HCT116 (cell line): Measurements from ENCODE around the gene SERPINB6. TPM values are rescaled to one million over a fixed set of nuclear protein-coding genes. Genes with fewer than 3 reads are reported as not detected.

ENCODE experiments used
- ATAC-seq: fragments of 200-7000 bp; cut with Tn5 transposase; 2 replicates; pipeline ENCODE4 v1.9.1; 2020; ENCODE audit warnings: mild to moderate bottlenecking, moderate library complexity
- BruUV-seq: library from RNA; stranded (reverse); fragments of 400-500 nt; replicated peaks from 2 replicates; lab custom pipeline; 2021; lab: Mats Ljungman, UMichigan
- CTCF ChIA-PET: fragments of 300-600 bp; sonication (Branson Sonifier 250); formaldehyde crosslinking; loops from one replicate; lab custom pipeline; 2021; ENCODE audit warnings: antibody characterized with exemption; lab: Charles Lee
- POLR2A ChIA-PET: fragments of 300-600, 350-600 bp; sonication (Branson Sonifier 250); formaldehyde crosslinking; loops from one replicate; lab custom pipeline; 2021; ENCODE audit warnings: antibody characterized with exemption; lab: Charles Lee
- RAD21 ChIA-PET, 2 experiments: fragments of 300-600 bp; sonication (Branson Sonifier 250); formaldehyde crosslinking; loops; one replicate each; lab custom pipeline; 2023; ENCODE audit warnings: low total read pairs in 2 of 2; ENCODE audit not compliant: uncharacterized antibody in 2 of 2, unreplicated experiment in 2 of 2, low non-redundant PET in 1 of 2; lab: Charles Lee
- DNase-seq: peaks from one replicate; pipeline ENCODE4 v3.0.0-alpha.2; 2010; ENCODE audit warnings: low read depth, low spot score
- H2AFZ ChIP-seq: fragments of 200-600 bp; shearing (Covaris generic), sonication (generic); 2 replicates; pipeline ENCODE4 v1.6.1; 2017; ENCODE audit warnings: low read depth, mixed run types, mixed read lengths, antibody characterized with exemption, low read length; ENCODE audit not compliant: poor library complexity, severe bottlenecking
- H3K27ac ChIP-seq: 2 replicates; pipeline ENCODE4 v1.5.1; 2012; ENCODE audit warnings: low read depth, low read length
- H3K27me3 ChIP-seq: fragments of 200-600 bp; sonication (generic); 2 replicates; pipeline ENCODE4 v1.6.1; 2016; ENCODE audit warnings: mixed run types, low read length, mixed read lengths; ENCODE audit not compliant: insufficient read depth
- H3K36me3 ChIP-seq, 2 experiments: fragments of 200-500 bp in 1 of 2; fragments of 200-600 bp in 1 of 2; sonication (Bioruptor generic) in 1 of 2; sonication (generic) in 1 of 2; 2 replicates each; pipeline versions ENCODE4 v1.5.1 to v1.6.1; 2014 to 2016; ENCODE audit warnings: low read length in 2 of 2, inconsistent platforms in 1 of 2, mixed read lengths in 1 of 2, mixed run types in 1 of 2; ENCODE audit not compliant: insufficient read depth in 2 of 2, control insufficient read depth in 1 of 2
- H3K4me1 ChIP-seq, 2 experiments: fragments of 200-600 bp in 1 of 2; sonication (generic) in 1 of 2; 2 replicates each; pipeline versions ENCODE4 v1.5.1 to v1.6.1; 2012 to 2017; ENCODE audit warnings: low read length in 2 of 2, inconsistent platforms in 1 of 2, mild to moderate bottlenecking in 1 of 2, mixed read lengths in 1 of 2, mixed run types in 1 of 2, moderate library complexity in 1 of 2; ENCODE audit not compliant: insufficient read depth in 2 of 2, control insufficient read depth in 1 of 2
- H3K4me2 ChIP-seq: fragments of 200-600 bp; sonication (generic); 2 replicates; pipeline ENCODE4 v1.6.1; 2017; ENCODE audit warnings: mixed run types, low read length, mixed read lengths
- H3K4me3 ChIP-seq, 2 experiments: fragments of 200-600 bp in 1 of 2; sonication (generic) in 1 of 2; replicated peaks in 1 of 2; 2 replicates each; pipeline ENCODE4 v1.5.1; 2011 to 2016; ENCODE audit warnings: low read length in 2 of 2, control low read depth in 1 of 2, low read depth in 1 of 2, mild to moderate bottlenecking in 1 of 2, mixed read lengths in 1 of 2, mixed run types in 1 of 2
- H3K79me2 ChIP-seq: fragments of 200-600 bp; sonication (generic); 2 replicates; pipeline ENCODE4 v1.6.1; 2017; ENCODE audit warnings: mild to moderate bottlenecking, mixed run types, low read length, moderate library complexity, mixed read lengths; ENCODE audit not compliant: insufficient read depth
- H3K9ac ChIP-seq: fragments of 200-600 bp; sonication (generic); 2 replicates; pipeline ENCODE4 v1.6.1; 2016; ENCODE audit warnings: low read length, mixed read lengths
- H3K9me2 ChIP-seq: fragments of 200-600 bp; sonication (generic), shearing (Covaris generic); 2 replicates; pipeline ENCODE4 v1.6.1; 2017; ENCODE audit warnings: mixed run types, mild to moderate bottlenecking, moderate library complexity; ENCODE audit not compliant: insufficient read depth
- H3K9me3 ChIP-seq, 2 experiments: fragments of 200-500 bp in 1 of 2; fragments of 200-600 bp in 1 of 2; sonication (Bioruptor generic) in 1 of 2; sonication (generic) in 1 of 2; 2 replicates each; pipeline ENCODE4 v1.6.1; 2014 to 2017; ENCODE audit warnings: low read length in 2 of 2, mixed read lengths in 2 of 2, inconsistent platforms in 1 of 2, low read depth in 1 of 2, mild to moderate bottlenecking in 1 of 2, mixed run types in 1 of 2, moderate library complexity in 1 of 2; ENCODE audit not compliant: control insufficient read depth in 1 of 2, insufficient read depth in 1 of 2
- H4K20me1 ChIP-seq: fragments of 200-600 bp; sonication (generic), shearing (Covaris generic); 2 replicates; pipeline ENCODE4 v1.6.1; 2017; ENCODE audit warnings: mixed run types, mild to moderate bottlenecking, moderate library complexity; ENCODE audit not compliant: insufficient read depth
- CEBPB ChIP-seq: IDR thresholded peaks from 2 replicates; pipeline ENCODE4 v1.6.1; 2012; ENCODE audit warnings: low read depth
- ELF1 ChIP-seq: IDR thresholded peaks from 2 replicates; pipeline ENCODE4 v1.6.1; 2012; ENCODE audit warnings: low read depth, borderline replicate concordance
- MAX ChIP-seq: IDR thresholded peaks from 2 replicates; pipeline ENCODE4 v1.6.1; 2012
- RAD21 ChIP-seq: IDR thresholded peaks from 2 replicates; pipeline ENCODE4 v1.6.1; 2012; ENCODE audit warnings: low read depth, mild to moderate bottlenecking
- SIN3A ChIP-seq: IDR thresholded peaks from 2 replicates; pipeline ENCODE4 v1.6.1; 2012; ENCODE audit warnings: low read depth
- SP1 ChIP-seq: IDR thresholded peaks from 2 replicates; pipeline ENCODE4 v1.6.1; 2012; ENCODE audit warnings: low read depth
- intact Hi-C: fragments of 100-400 bp; cut with micrococcal nuclease; formaldehyde crosslinking; loops from 2 replicates; pipeline ENCODE4 v1.10.0; 2022
- total RNA-seq: library from RNA; stranded (reverse); gene quantifications from one replicate; pipeline ENCODE4 v1.2.1, GENCODE V29; 2021; ENCODE audit not compliant: unreplicated experiment
- TF ChIP-seq, protein P1 (sequence below): IDR thresholded peaks from 2 replicates; pipeline ENCODE4 v1.6.1; 2012; ENCODE audit warnings: low read depth

SERPINB6 gene
- total RNA-seq, 1 experiment from 2014 or later = 103 TPM

DNA sequence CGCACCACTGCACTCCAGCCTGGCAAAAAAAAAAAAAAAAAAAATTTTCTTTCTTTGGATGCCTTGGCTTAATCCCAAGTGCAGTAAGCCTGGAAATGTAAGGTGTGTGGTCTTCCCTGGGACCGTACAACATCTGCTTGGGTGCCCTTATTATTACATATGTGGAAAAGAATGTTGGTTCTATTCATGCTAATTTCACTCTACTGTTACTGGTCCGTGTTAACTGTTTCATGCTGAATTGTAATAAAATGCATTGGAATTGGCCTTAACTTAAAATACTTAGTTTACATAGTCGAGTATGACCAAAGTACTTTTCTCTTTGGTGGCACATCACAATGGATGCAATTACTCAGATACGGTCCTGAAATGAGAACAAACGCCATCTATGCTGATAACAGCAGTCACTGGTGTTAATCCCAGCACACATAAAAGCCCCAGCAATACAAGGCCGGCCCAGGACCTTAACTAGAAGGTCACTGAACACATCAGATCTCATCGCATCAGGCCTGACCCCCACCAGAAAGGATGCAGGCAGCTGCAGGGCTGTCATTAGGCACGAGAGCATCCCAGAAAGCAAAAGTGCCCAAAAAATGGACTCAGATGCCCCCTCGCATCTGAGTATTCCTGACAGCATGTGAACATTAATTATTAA, 1.2 kb downstream of the SERPINB6 start:
- Histone ChIP-seq H3K4me1 (peaks cover 8 to 24% of the 10 kb centered on the region in 2 experiments; a peak in 3 of 4 replicates), H3K79me2 (peaks cover 11% of the 10 kb centered on the region; the same call in 1 of the 2 replicates), H3K9me3 (no peaks in the 10 kb centered on the region), H3K36me3 (no peaks in the 10 kb centered on the region), H3K27ac (peak overlapping the region; percentile 92), H2AFZ (no peak overlapping the region), H3K4me3 (peak overlapping the region; percentile 53 to 70), H3K4me2 (peak overlapping the region; percentile 91), H3K9me2 (no peaks in the 10 kb centered on the region), H4K20me1 (no peaks in the 10 kb centered on the region), H3K9ac (peak overlapping the region; percentile 82), H3K27me3 (no peaks in the 10 kb centered on the region)
- intact Hi-C loops = no loop called here
- RAD21 ChIA-PET = no interaction called here
- DNase-seq (no peak), ATAC-seq (no peak)
- BruUV-seq = TSS peak; percentile 57
- POLR2A ChIA-PET = no interaction called here
- TF ChIP-seq ELF1 (no peak), RAD21 (no peak), CEBPB (no peak), MAX (peak; percentile 13; the same call in 1 of the 2 replicates), SIN3A (peak; percentile 22; the same call in 1 of the 2 replicates), SP1 (0 out of 2 replicates have a peak, but pooled peaks have one; percentile 5)
- TF ChIP-seq, protein P1, sequence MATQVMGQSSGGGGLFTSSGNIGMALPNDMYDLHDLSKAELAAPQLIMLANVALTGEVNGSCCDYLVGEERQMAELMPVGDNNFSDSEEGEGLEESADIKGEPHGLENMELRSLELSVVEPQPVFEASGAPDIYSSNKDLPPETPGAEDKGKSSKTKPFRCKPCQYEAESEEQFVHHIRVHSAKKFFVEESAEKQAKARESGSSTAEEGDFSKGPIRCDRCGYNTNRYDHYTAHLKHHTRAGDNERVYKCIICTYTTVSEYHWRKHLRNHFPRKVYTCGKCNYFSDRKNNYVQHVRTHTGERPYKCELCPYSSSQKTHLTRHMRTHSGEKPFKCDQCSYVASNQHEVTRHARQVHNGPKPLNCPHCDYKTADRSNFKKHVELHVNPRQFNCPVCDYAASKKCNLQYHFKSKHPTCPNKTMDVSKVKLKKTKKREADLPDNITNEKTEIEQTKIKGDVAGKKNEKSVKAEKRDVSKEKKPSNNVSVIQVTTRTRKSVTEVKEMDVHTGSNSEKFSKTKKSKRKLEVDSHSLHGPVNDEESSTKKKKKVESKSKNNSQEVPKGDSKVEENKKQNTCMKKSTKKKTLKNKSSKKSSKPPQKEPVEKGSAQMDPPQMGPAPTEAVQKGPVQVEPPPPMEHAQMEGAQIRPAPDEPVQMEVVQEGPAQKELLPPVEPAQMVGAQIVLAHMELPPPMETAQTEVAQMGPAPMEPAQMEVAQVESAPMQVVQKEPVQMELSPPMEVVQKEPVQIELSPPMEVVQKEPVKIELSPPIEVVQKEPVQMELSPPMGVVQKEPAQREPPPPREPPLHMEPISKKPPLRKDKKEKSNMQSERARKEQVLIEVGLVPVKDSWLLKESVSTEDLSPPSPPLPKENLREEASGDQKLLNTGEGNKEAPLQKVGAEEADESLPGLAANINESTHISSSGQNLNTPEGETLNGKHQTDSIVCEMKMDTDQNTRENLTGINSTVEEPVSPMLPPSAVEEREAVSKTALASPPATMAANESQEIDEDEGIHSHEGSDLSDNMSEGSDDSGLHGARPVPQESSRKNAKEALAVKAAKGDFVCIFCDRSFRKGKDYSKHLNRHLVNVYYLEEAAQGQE = no peak
- CTCF ChIA-PET = no interaction called here
